Activated CD8-positive, alpha-beta T cell treated with anti-CD3 and anti-CD28 coated beads for 36 hours (primary cell): ENCODE measurements around the gene FMN1. TPM values are rescaled to one million over a fixed set of nuclear protein-coding genes. Genes with fewer than 3 reads are reported as not detected.

Experiments
- ATAC-seq: fragments of 200-7000 bp; cut with Tn5 transposase; one replicate; pipeline ENCODE4 v1.10.0; 2021; ENCODE audit warnings: mild to moderate bottlenecking, moderate library complexity
- CTCF ChIA-PET: fragments of 350-600 bp; sonication (Branson Sonifier 250); formaldehyde crosslinking; loops from one replicate; lab custom pipeline; 2021; ENCODE audit warnings: antibody characterized with exemption; lab: Charles Lee
- POLR2A ChIA-PET: fragments of 350-600 bp; sonication (Branson Sonifier 250); formaldehyde crosslinking; loops from one replicate; lab custom pipeline; 2021; ENCODE audit warnings: antibody characterized with exemption; lab: Charles Lee
- DNase-seq: peaks from one replicate; pipeline ENCODE4 v3.0.0-alpha.2; 2020
- H3K27ac Mint-ChIP-seq: one replicate; pipeline ENCODE4 v1.8.0; 2021; ENCODE audit warnings: mild to moderate bottlenecking, mixed read lengths
- H3K27me3 Mint-ChIP-seq: one replicate; pipeline ENCODE4 v1.8.0; 2021; ENCODE audit warnings: mixed read lengths
- H3K36me3 Mint-ChIP-seq: one replicate; pipeline ENCODE4 v1.8.0; 2021; ENCODE audit warnings: low read depth, mixed read lengths
- H3K4me1 Mint-ChIP-seq: one replicate; pipeline ENCODE4 v1.8.0; 2021; ENCODE audit warnings: low read depth, mixed read lengths
- H3K4me3 Mint-ChIP-seq: one replicate; pipeline ENCODE4 v1.8.0; 2021; ENCODE audit warnings: mild to moderate bottlenecking, moderate library complexity, mixed read lengths
- H3K9me3 Mint-ChIP-seq: one replicate; pipeline ENCODE4 v1.8.0; 2021; ENCODE audit warnings: mixed read lengths
- intact Hi-C: fragments of 100-400 bp; cut with micrococcal nuclease; formaldehyde crosslinking; loops from one replicate; pipeline ENCODE4 v1.10.0; 2022
- total RNA-seq, 2 experiments: library from RNA; stranded (reverse); gene quantifications; one replicate each; pipeline ENCODE4 v1.2.3, GENCODE V29; 2021
- TF ChIP-seq, protein P1 (sequence below): fragments of 200-600 bp; IDR thresholded peaks from one replicate; pipeline ENCODE4 v1.8.0; 2022; ENCODE audit warnings: antibody characterized with exemption, mild to moderate bottlenecking

Gene FMN1
- total RNA-seq, 2 experiments from 2014 or later, result 0.07 TPM; not detected in 1

DNA sequence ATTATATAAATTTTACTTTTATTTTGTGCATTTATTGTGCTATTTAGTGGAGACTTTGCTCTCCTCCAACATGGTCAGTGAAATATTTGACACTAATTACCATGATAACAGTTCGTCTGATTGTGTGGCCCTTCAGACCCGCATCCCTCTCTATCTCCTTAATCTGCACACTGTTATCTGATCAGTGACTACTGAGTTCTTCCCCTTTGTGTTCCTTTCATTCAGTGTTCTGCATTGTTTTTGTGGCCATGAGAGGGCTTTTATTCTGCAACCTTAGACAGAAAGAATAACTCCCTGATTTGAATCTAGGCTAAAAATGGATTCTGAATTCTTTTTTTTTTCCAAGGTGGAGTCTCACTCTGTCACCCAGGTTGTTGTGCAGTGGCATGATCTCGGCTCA, 11.9 kb upstream of the FMN1 start:
- no peaks in the 10 kb centered on the region for H3K36me3 Mint-ChIP-seq
- H3K27ac Mint-ChIP-seq, result no peak overlapping the region
- ATAC-seq (no peak), DNase-seq (no peak)
- POLR2A ChIA-PET, result no interaction called here
- H3K27me3 Mint-ChIP-seq, result no peaks in the 10 kb centered on the region
- H3K9me3 Mint-ChIP-seq, result peaks cover 10% of the 10 kb centered on the region
- no peak overlapping the region for H3K4me3 Mint-ChIP-seq
- peaks cover 16% of the 10 kb centered on the region for H3K4me1 Mint-ChIP-seq
- CTCF ChIA-PET, result interaction anchor here (1.8 kb wide), 1 partner anchor 9 kb away, joined by 4 read pairs; no protein-coding TSS in a partner anchor
- intact Hi-C loops, result no loop called here
- TF ChIP-seq, protein P1, sequence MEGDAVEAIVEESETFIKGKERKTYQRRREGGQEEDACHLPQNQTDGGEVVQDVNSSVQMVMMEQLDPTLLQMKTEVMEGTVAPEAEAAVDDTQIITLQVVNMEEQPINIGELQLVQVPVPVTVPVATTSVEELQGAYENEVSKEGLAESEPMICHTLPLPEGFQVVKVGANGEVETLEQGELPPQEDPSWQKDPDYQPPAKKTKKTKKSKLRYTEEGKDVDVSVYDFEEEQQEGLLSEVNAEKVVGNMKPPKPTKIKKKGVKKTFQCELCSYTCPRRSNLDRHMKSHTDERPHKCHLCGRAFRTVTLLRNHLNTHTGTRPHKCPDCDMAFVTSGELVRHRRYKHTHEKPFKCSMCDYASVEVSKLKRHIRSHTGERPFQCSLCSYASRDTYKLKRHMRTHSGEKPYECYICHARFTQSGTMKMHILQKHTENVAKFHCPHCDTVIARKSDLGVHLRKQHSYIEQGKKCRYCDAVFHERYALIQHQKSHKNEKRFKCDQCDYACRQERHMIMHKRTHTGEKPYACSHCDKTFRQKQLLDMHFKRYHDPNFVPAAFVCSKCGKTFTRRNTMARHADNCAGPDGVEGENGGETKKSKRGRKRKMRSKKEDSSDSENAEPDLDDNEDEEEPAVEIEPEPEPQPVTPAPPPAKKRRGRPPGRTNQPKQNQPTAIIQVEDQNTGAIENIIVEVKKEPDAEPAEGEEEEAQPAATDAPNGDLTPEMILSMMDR, result no peak

DNA sequence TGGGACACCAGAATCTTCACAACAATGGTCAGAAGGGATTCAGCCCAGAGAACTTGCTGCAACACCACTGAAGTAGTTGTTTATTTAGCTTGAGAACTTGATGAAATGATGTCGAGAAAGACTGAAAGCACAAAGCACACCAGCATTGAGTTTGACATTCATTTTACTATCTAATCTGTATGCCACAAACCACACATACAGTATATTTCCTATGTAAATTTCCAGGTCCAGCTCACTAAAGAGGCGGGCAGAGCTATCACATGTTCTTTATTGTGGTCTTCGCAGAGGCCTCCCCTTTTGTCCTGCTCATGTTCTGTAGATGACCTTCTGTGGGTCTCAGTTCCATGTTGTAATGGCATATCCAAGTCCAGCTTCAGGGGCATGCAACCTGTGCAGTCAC, 10.4 kb upstream of the FMN1 start:
- intact Hi-C loops, result no loop called here
- CTCF ChIA-PET, result interaction anchor here (1.3 kb wide), 1 partner anchor 41 kb away, joined by 3 read pairs; no protein-coding TSS in a partner anchor
- peaks cover 27% of the 10 kb centered on the region for H3K4me1 Mint-ChIP-seq
- DNase-seq (no peak), ATAC-seq (no peak)
- peaks cover 8% of the 10 kb centered on the region for H3K9me3 Mint-ChIP-seq
- no peak overlapping the region for H3K4me3 Mint-ChIP-seq
- peaks cover 6% of the 10 kb centered on the region for H3K27me3 Mint-ChIP-seq
- no peaks in the 10 kb centered on the region for H3K36me3 Mint-ChIP-seq
- no peak overlapping the region for H3K27ac Mint-ChIP-seq
- TF ChIP-seq, protein P1, result no peak
- POLR2A ChIA-PET, result no interaction called here

DNA sequence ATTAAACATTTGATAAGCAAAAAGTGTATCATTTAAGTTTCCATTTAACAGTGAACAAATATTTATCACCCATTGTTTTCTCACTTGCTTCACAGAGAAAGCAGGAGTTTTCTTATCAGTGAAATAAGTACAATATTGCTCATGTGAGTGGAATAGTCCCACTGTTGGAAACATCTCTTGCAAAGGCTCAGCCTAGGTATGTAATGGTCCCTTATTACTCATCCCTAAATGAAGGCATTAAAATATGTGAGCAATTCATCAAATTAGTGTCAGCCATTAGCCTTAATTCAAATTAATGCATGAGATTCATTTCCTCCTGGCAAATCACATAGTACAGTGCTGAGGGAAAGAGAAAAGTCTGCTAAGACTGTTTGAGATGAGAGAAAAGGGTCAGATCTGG, 9.6 kb upstream of the FMN1 start:
- ATAC-seq, result no peak
- TF ChIP-seq, protein P1, result no peak
- H3K27me3 Mint-ChIP-seq, result peaks cover 10% of the 10 kb centered on the region
- H3K4me1 Mint-ChIP-seq, result peaks cover 24% of the 10 kb centered on the region
- no peak for DNase-seq
- CTCF ChIA-PET, result no interaction called here
- peaks cover 1% of the 10 kb centered on the region for H3K9me3 Mint-ChIP-seq
- H3K4me3 Mint-ChIP-seq, result no peak overlapping the region
- POLR2A ChIA-PET, result no interaction called here
- H3K27ac Mint-ChIP-seq, result no peak overlapping the region
- intact Hi-C loops, result no loop called here
- H3K36me3 Mint-ChIP-seq, result no peaks in the 10 kb centered on the region

DNA sequence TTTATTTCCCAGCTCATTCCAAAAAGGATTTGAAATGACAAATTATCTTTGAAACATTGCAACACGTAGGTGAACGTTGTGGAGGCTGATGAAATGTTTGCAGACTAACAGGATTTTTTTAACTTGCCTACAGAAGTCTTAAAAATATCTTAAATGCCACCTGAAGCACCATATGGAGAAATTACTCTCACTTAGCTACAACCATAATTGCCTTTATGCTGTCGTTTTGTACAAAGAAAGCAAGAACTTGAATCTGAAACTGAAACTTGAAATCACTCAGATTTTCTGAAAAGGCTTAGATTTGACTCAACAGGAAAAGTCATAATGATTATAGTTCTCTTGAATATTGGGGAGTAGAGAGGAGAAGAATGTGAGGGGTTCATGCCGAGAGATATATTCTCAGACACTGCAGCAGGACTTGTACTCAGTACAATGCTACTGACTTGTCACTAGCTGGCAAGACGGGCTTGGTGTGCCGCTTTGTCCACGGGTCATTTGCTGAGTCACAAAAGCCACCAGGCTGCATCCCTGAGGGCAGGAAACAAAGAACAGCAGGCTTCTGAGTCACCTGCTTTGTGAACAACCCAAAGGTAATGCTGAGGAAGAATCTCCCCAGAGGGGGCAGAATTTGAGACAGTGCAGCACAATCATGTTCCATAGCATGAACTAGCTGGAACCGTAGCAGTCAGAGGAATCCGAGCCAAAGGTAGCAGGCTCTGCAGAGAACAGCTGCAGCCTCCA, 7.1 kb upstream of the FMN1 start:
- ChIA-PET CTCF (interaction anchor here (1.1 to 2.6 kb wide), 2 partner anchors 10 to 13 kb away, joined by 3 to 6 read pairs; no protein-coding TSS in a partner anchor), POLR2A (no interaction called here)
- Mint-ChIP-seq H3K36me3 (no peaks in the 10 kb centered on the region), H3K27ac (peak overlapping the region; percentile 88), H3K27me3 (peaks cover 10% of the 10 kb centered on the region), H3K4me3 (peak overlapping the region; percentile 61), H3K9me3 (no peaks in the 10 kb centered on the region), H3K4me1 (peaks cover 24% of the 10 kb centered on the region)
- TF ChIP-seq, protein P1, result no peak
- ATAC-seq (peak; percentile 97), DNase-seq (peak; percentile 73)
- intact Hi-C loops, result no loop called here

DNA sequence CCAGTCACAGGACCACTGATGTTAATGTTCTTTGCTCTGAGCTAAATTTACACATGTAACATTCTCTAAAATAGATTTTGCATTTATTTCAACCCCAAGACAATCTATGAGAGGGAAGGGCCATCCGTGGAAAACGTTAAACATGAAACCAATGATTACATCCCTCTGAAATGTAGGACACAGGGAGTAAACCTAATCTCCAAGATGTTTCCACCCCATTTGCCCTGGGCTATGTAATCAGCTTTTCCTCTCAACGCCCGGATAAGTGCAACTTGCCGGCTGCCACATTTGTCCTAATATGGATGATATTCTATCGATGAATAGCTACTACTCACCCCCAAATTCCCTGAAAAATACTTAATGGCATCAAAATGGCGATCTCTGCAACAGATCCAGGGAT, 6.4 kb upstream of the FMN1 start:
- POLR2A ChIA-PET, result no interaction called here
- Mint-ChIP-seq H3K27ac (no peak overlapping the region), H3K4me3 (no peak overlapping the region), H3K9me3 (no peaks in the 10 kb centered on the region), H3K4me1 (peaks cover 24% of the 10 kb centered on the region), H3K36me3 (no peaks in the 10 kb centered on the region), H3K27me3 (peaks cover 10% of the 10 kb centered on the region)
- DNase-seq (no peak), ATAC-seq (no peak)
- intact Hi-C loops, result no loop called here
- TF ChIP-seq, protein P1, result no peak
- CTCF ChIA-PET, result interaction anchor here (2.6 kb wide), 1 partner anchor 14 kb away, joined by 6 read pairs; no protein-coding TSS in a partner anchor
